ENCODE measurements around the gene CTCFL.

DNA sequence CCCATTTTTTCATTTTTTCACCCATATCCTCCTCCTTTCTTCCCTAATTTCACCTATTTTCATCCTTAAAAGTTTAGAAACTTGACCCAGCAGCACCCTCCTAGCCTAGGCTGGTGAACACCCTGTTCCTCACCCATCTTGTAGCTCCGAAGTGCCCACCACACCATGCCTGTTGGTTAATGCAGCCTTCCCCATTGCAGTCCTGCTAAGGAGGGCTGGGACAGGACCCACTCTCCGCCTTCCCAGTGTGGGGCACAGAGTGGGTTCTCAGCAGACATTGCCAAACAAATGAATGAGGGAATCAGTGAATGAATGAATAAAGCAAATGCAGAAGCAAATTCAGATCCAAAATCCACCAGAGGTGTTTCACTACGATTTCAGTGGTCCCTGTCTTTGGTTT, 45.7 kb downstream of the CTCFL start:
- TF ChIP-seq, protein P1, sequence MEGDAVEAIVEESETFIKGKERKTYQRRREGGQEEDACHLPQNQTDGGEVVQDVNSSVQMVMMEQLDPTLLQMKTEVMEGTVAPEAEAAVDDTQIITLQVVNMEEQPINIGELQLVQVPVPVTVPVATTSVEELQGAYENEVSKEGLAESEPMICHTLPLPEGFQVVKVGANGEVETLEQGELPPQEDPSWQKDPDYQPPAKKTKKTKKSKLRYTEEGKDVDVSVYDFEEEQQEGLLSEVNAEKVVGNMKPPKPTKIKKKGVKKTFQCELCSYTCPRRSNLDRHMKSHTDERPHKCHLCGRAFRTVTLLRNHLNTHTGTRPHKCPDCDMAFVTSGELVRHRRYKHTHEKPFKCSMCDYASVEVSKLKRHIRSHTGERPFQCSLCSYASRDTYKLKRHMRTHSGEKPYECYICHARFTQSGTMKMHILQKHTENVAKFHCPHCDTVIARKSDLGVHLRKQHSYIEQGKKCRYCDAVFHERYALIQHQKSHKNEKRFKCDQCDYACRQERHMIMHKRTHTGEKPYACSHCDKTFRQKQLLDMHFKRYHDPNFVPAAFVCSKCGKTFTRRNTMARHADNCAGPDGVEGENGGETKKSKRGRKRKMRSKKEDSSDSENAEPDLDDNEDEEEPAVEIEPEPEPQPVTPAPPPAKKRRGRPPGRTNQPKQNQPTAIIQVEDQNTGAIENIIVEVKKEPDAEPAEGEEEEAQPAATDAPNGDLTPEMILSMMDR (IDR thresholded peaks at IDR 0.05; ENCODE audit: extremely low read depth in 1 of 2, insufficient read depth in 1 of 2, low read depth in 1 of 2, low read length in 2 of 2): no peak
- no peak for TF ChIP-seq POLR2AphosphoS5 (IDR thresholded peaks at IDR 0.05; ENCODE audit: insufficient read depth, low read depth, low read length)
- no peak for TF ChIP-seq POLR2A (IDR thresholded peaks at IDR 0.05; ENCODE audit: low read depth, low read length)
- no peak for TF ChIP-seq EZH2 (IDR thresholded peaks at IDR 0.05; ENCODE audit: borderline replicate concordance, low read depth, low read length, severe bottlenecking)
- TF ChIP-seq FOS (IDR thresholded peaks at IDR 0.05; ENCODE audit: borderline replicate concordance, insufficient read depth, low read length): no peak
- no peak for TF ChIP-seq JUN (IDR thresholded peaks at IDR 0.05; ENCODE audit: borderline replicate concordance, insufficient read depth, insufficient read length, low read depth)
- TF ChIP-seq, protein P2, sequence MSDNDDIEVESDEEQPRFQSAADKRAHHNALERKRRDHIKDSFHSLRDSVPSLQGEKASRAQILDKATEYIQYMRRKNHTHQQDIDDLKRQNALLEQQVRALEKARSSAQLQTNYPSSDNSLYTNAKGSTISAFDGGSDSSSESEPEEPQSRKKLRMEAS (IDR thresholded peaks at IDR 0.05; ENCODE audit: insufficient read depth, insufficient read length): no peak
- TF ChIP-seq MYC (IDR thresholded peaks at IDR 0.05; ENCODE audit: low read depth, low read length): no peak
- TF ChIP-seq GATA2 (IDR thresholded peaks at IDR 0.05; ENCODE audit: insufficient read depth, insufficient read length, low read depth, low read length): no peak

Data from endothelial cell of umbilical vein (primary cell).